H1 (cell line): ENCODE results near the gene LIPE. TPM values are rescaled to one million over a fixed set of nuclear protein-coding genes. Genes with fewer than 3 reads are reported as not detected.

Experiments
- CTBP2 ChIP-seq: IDR thresholded peaks from 2 replicates; pipeline ENCODE4 v1.7.0; 2011; ENCODE audit warnings: borderline replicate concordance, mild to moderate bottlenecking, moderate library complexity, mixed read lengths, low read length; ENCODE audit not compliant: insufficient read depth, insufficient read length
- EZH2 ChIP-seq: fragments of 200-600 bp; sonication (generic); IDR thresholded peaks from 2 replicates; pipeline ENCODE4 v1.7.1; 2012; ENCODE audit warnings: low read depth, mild to moderate bottlenecking, moderate library complexity, low read length, inconsistent platforms; ENCODE audit not compliant: severe bottlenecking
- GABPA ChIP-seq: IDR thresholded peaks from 2 replicates; pipeline ENCODE4 v1.6.1; 2011; ENCODE audit warnings: mild to moderate bottlenecking, low read length, moderate library complexity, borderline replicate concordance; ENCODE audit not compliant: insufficient read depth
- KDM1A ChIP-seq: fragments of 200-600, 300-600 bp; sonication (generic); IDR thresholded peaks from 2 replicates; pipeline ENCODE4 v1.7.1; 2016; ENCODE audit warnings: mild to moderate bottlenecking, low read length, borderline replicate concordance
- TAF7 ChIP-seq: optimal IDR thresholded peaks from 2 replicates; pipeline ENCODE3; 2011; ENCODE audit warnings: low read depth, mild to moderate bottlenecking, inconsistent platforms, low read length, moderate library complexity, borderline replicate concordance
- TCF12 ChIP-seq: IDR thresholded peaks from 2 replicates; pipeline ENCODE4 v1.6.1; 2011; ENCODE audit warnings: low read depth, mild to moderate bottlenecking, low read length
- YY1 ChIP-seq: IDR thresholded peaks from 2 replicates; pipeline ENCODE4 v1.6.1; 2011; ENCODE audit warnings: low read depth, mild to moderate bottlenecking, low read length
- polyA plus RNA-seq, 7 experiments: library from polyadenylated mRNA; depleted of rRNA in 3 of 7; stranded (reverse) in 5 of 7; unstranded in 2 of 7; fragments of >200 nt in 5 of 7; fragments of 200-250 nt in 2 of 7; gene quantifications; 1 replicate in 5 of 7; 2 replicates in 1 of 7; 4 replicates in 1 of 7; pipeline versions ENCODE4 v1.2.1 to v1.2.3, GENCODE V29; 2011 to 2013; ENCODE audit warnings: missing spikeins in 2 of 7, mixed read lengths in 2 of 7
- total RNA-seq: library from RNA; stranded (reverse); fragmentation: NEBNext Ultra II Directional; extraction: Animal tissue kit (Norgen Biotek cat#: 25700); gene quantifications from 2 replicates; pipeline ENCODE4 v1.2.1, GENCODE V29; 2021

LIPE gene
- total and polyA plus RNA-seq, 2 of the 8 experiments (the other 6 are each of a cell fraction or from before 2014, with no cell fraction given): 8.7 to 15.9 TPM

DNA sequence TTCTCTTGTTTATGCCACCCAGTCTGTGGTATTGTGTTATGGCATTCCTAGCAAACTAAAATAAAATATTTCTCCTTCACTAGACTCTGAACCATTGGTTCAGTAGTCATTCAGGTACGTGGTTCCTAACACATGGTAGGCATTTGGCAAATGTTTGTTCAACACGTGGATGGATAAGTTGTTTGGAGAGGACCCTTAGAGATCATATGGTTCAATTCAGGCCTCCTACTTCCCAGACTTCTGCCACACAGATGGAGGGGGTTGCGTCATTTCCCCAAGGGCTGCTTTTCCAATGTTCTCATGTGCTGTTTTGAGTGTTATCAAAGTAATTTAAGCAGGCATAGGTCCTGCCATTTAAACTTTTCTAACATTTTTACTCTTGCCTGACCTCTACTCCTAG, 8.8 kb upstream of the LIPE start (continued):
- no peak for TF ChIP-seq GABPA
- TF ChIP-seq EZH2: no peak
- no peak for TF ChIP-seq TCF12
- no peak for TF ChIP-seq YY1
- TF ChIP-seq KDM1A: no peak
- TF ChIP-seq TAF7: no peak
- TF ChIP-seq CTBP2: no peak
